HG02678 (cell line): Measurements from ENCODE around the gene OLFML3.
"Not testable (repeated sequence)": the region's sequence is repeated elsewhere in the genome, so short reads cannot be mapped to it uniquely, and the experiment has no call there.

Experiments
- ATAC-seq: cut with Tn5 transposase; IDR thresholded peaks from one replicate; pipeline ENCODE4 v1.9.1; 2021; ENCODE audit warnings: mild to moderate bottlenecking, moderate library complexity; ENCODE audit not compliant: unreplicated experiment

The OLFML3 gene

GRCh38 chr1:113990530-113990929, 11.3 kb downstream of the OLFML3 start:
- no peak for ATAC-seq

GRCh38 chr1:113990961-113991360, 11.7 kb downstream of the OLFML3 start:
- no peak for ATAC-seq

GRCh38 chr1:113991467-113991997, 12.3 kb downstream of the OLFML3 start:
- ATAC-seq: no peak

- no peak for ATAC-seq
These were observed 13.8 kb downstream of the OLFML3 start for GRCh38 chr1:113993072-113993471.

GRCh38 chr1:113993766-113994165, 14.5 kb downstream of the OLFML3 start:
- ATAC-seq: no peak

GRCh38 chr1:113995382-113995781, 16.1 kb downstream of the OLFML3 start:
- no peak for ATAC-seq

- ATAC-seq: no peak
These were observed 19.1 kb downstream of the OLFML3 start for GRCh38 chr1:113998361-113998760.

GRCh38 chr1:113999233-113999632, 20.0 kb downstream of the OLFML3 start:
- ATAC-seq: no peak

- no peak for ATAC-seq
These were observed 20.5 kb downstream of the OLFML3 start for GRCh38 chr1:113999799-114000198.

GRCh38 chr1:114000406-114000805, 21.1 kb downstream of the OLFML3 start:
- ATAC-seq: no peak

- ATAC-seq: no peak
These were observed 23.4 kb downstream of the OLFML3 start for GRCh38 chr1:114002492-114003239.

GRCh38 chr1:114003431-114003830, 24.2 kb downstream of the OLFML3 start:
- no peak for ATAC-seq

GRCh38 chr1:114006825-114007224, 27.6 kb downstream of the OLFML3 start:
- ATAC-seq: not testable (repeated sequence)

- ATAC-seq: no peak
These were observed 29.2 kb downstream of the OLFML3 start for GRCh38 chr1:114008480-114008941.

GRCh38 chr1:114008993-114009392, 29.7 kb downstream of the OLFML3 start:
- no peak for ATAC-seq

GRCh38 chr1:114009393-114009792, 30.1 kb downstream of the OLFML3 start:
- no peak for ATAC-seq

GRCh38 chr1:114010433-114011184, 31.3 kb downstream of the OLFML3 start:
- ATAC-seq: no peak

- ATAC-seq: no peak
These were observed 32.5 kb downstream of the OLFML3 start for GRCh38 chr1:114011796-114012195.

GRCh38 chr1:114015075-114015474, 35.8 kb downstream of the OLFML3 start:
- ATAC-seq: no peak

- not testable (repeated sequence) for ATAC-seq
These were observed 40.5 kb downstream of the OLFML3 start for GRCh38 chr1:114019724-114020123.

- no peak for ATAC-seq
These were observed 42.4 kb downstream of the OLFML3 start for GRCh38 chr1:114021665-114022099.

GRCh38 chr1:114022877-114023276, 43.6 kb downstream of the OLFML3 start:
- no peak for ATAC-seq
